H9 (cell line): ENCODE results near the gene PRDM5. TPM values are rescaled to one million over a fixed set of nuclear protein-coding genes. Genes with fewer than 3 reads are reported as not detected.

Source experiments
- DNase-seq: peaks from one replicate; pipeline ENCODE4 v3.0.0-alpha.2; 2017
- H2AFZ ChIP-seq: one replicate; pipeline ENCODE4 v1.6.1; 2013; ENCODE audit warnings: mild to moderate bottlenecking, low read length, control low read depth, moderate library complexity
- H2AK5ac ChIP-seq: 2 replicates; pipeline ENCODE4 v1.6.1; 2013; ENCODE audit warnings: low read length, control low read depth, mixed read lengths; ENCODE audit not compliant: insufficient read length
- H2BK120ac ChIP-seq: one replicate; pipeline ENCODE4 v1.6.1; 2013; ENCODE audit warnings: low read depth, mild to moderate bottlenecking, low read length, control low read depth, inconsistent platforms; ENCODE audit not compliant: poor library complexity, severe bottlenecking
- H2BK12ac ChIP-seq: 2 replicates; pipeline ENCODE4 v1.6.1; 2013; ENCODE audit warnings: low read length, control low read depth, mixed read lengths, low read depth; ENCODE audit not compliant: insufficient read length
- H2BK15ac ChIP-seq: 2 replicates; pipeline ENCODE4 v1.6.1; 2013; ENCODE audit warnings: low read depth, low read length, control low read depth
- H2BK20ac ChIP-seq: one replicate; pipeline ENCODE4 v1.6.1; 2013; ENCODE audit warnings: low read depth, mild to moderate bottlenecking, low read length, control low read depth, inconsistent platforms; ENCODE audit not compliant: poor library complexity, severe bottlenecking
- H2BK5ac ChIP-seq: 2 replicates; pipeline ENCODE4 v1.6.1; 2013; ENCODE audit warnings: low read length, control low read depth, mixed read lengths; ENCODE audit not compliant: insufficient read length
- H3K14ac ChIP-seq: 2 replicates; pipeline ENCODE4 v1.6.1; 2013; ENCODE audit warnings: low read length, control low read depth; ENCODE audit not compliant: insufficient read depth
- H3K18ac ChIP-seq: 2 replicates; pipeline ENCODE4 v1.6.1; 2013; ENCODE audit warnings: low read depth, mild to moderate bottlenecking, mixed read lengths, low read length, control low read depth; ENCODE audit not compliant: insufficient read length
- H3K23ac ChIP-seq: 2 replicates; pipeline ENCODE4 v1.6.1; 2013; ENCODE audit warnings: low read length, control low read depth, mixed read lengths, low read depth; ENCODE audit not compliant: insufficient read length
- H3K23me2 ChIP-seq: 2 replicates; pipeline ENCODE4 v1.6.1; 2013; ENCODE audit warnings: low read depth, mild to moderate bottlenecking, mixed read lengths, low read length, control low read depth; ENCODE audit not compliant: insufficient read length, poor library complexity, severe bottlenecking
- H3K27ac ChIP-seq: 2 replicates; pipeline ENCODE4 v1.5.1; 2013; ENCODE audit warnings: low read length, control low read depth, mixed read lengths, low read depth; ENCODE audit not compliant: insufficient read length
- H3K27me3 ChIP-seq: 2 replicates; pipeline ENCODE4 v1.6.1; 2013; ENCODE audit warnings: low read length, control low read depth, inconsistent platforms; ENCODE audit not compliant: insufficient read depth
- H3K4ac ChIP-seq: 2 replicates; pipeline ENCODE4 v1.6.1; 2013; ENCODE audit warnings: low read depth, mild to moderate bottlenecking, control low read depth, inconsistent platforms, low read length, moderate library complexity
- H3K4me1 ChIP-seq: 2 replicates; pipeline ENCODE4 v1.6.1; 2013; ENCODE audit warnings: low read length, control low read depth, inconsistent platforms; ENCODE audit not compliant: insufficient read depth
- H3K4me2 ChIP-seq: 2 replicates; pipeline ENCODE4 v1.6.1; 2013; ENCODE audit warnings: low read length, control low read depth, mixed read lengths; ENCODE audit not compliant: insufficient read length, insufficient read depth
- H3K56ac ChIP-seq: 2 replicates; pipeline ENCODE4 v1.6.1; 2013; ENCODE audit warnings: low read depth, mild to moderate bottlenecking, mixed read lengths, low read length, control low read depth; ENCODE audit not compliant: insufficient read length
- H3K79me1 ChIP-seq: 2 replicates; pipeline ENCODE4 v1.6.1; 2013; ENCODE audit warnings: low read depth, mild to moderate bottlenecking, moderate library complexity, low read length, control low read depth, inconsistent platforms; ENCODE audit not compliant: insufficient read depth, poor library complexity, severe bottlenecking
- H3K79me2 ChIP-seq: 2 replicates; pipeline ENCODE4 v1.6.1; 2013; ENCODE audit warnings: low read length, control low read depth, inconsistent platforms; ENCODE audit not compliant: insufficient read depth
- H3K9ac ChIP-seq: 2 replicates; pipeline ENCODE4 v1.6.1; 2013; ENCODE audit warnings: low read length, control low read depth, mixed read lengths; ENCODE audit not compliant: insufficient read length; ENCODE audit errors: extremely low read depth
- H3K9me3 ChIP-seq: one replicate; pipeline ENCODE4 v1.6.1; 2013; ENCODE audit warnings: low read depth, low read length, inconsistent platforms; ENCODE audit not compliant: control insufficient read depth
- H3T11ph ChIP-seq: one replicate; pipeline ENCODE4 v1.6.1; 2013; ENCODE audit warnings: mild to moderate bottlenecking, low read length, control low read depth, inconsistent platforms
- H4K20me1 ChIP-seq: one replicate; pipeline ENCODE4 v1.6.1; 2013; ENCODE audit not compliant: control insufficient read depth, insufficient read length, insufficient read depth
- H4K5ac ChIP-seq: 2 replicates; pipeline ENCODE4 v1.6.1; 2013; ENCODE audit warnings: low read depth, mild to moderate bottlenecking, mixed read lengths, low read length, control low read depth; ENCODE audit not compliant: insufficient read length
- H4K8ac ChIP-seq: replicated peaks from 2 replicates; pipeline ENCODE4 v1.6.1; 2013; ENCODE audit warnings: low read length, control low read depth, mixed read lengths, low read depth; ENCODE audit not compliant: insufficient read length
- H4K91ac ChIP-seq: 2 replicates; pipeline ENCODE4 v1.6.1; 2013; ENCODE audit warnings: low read depth, mild to moderate bottlenecking, moderate library complexity, mixed read lengths, low read length, control low read depth; ENCODE audit not compliant: insufficient read length
- H3K27ac Mint-ChIP-seq, 3 experiments: 2 replicates in 2 of 3; 3 replicates in 1 of 3; pipeline ENCODE4 v1.8.0; 2020 to 2021; ENCODE audit warnings: mixed read lengths in 3 of 3, mild to moderate bottlenecking in 1 of 3, moderate library complexity in 1 of 3
- H3K27me3 Mint-ChIP-seq: 2 replicates; pipeline ENCODE4 v1.8.0; 2021; ENCODE audit warnings: low read depth, mild to moderate bottlenecking, moderate library complexity, mixed read lengths
- H3K36me3 Mint-ChIP-seq, 3 experiments: 2 replicates in 2 of 3; 3 replicates in 1 of 3; pipeline ENCODE4 v1.8.0; 2020 to 2021; ENCODE audit warnings: low read depth in 3 of 3, mixed read lengths in 3 of 3; ENCODE audit not compliant: insufficient read depth in 1 of 3
- H3K4me1 Mint-ChIP-seq, 2 experiments: 2 replicates each; pipeline ENCODE4 v1.8.0; 2020; ENCODE audit warnings: mixed read lengths in 2 of 2
- H3K4me3 Mint-ChIP-seq, 2 experiments: 2 replicates in 1 of 2; 3 replicates in 1 of 2; pipeline ENCODE4 v1.8.0; 2020 to 2021; ENCODE audit warnings: mild to moderate bottlenecking in 2 of 2, mixed read lengths in 2 of 2, moderate library complexity in 1 of 2
- H3K9me3 Mint-ChIP-seq, 2 experiments: 2 replicates in 1 of 2; 3 replicates in 1 of 2; pipeline ENCODE4 v1.8.0; 2020; ENCODE audit warnings: mild to moderate bottlenecking in 2 of 2, mixed read lengths in 2 of 2, moderate library complexity in 1 of 2
- CTCF ChIP-seq: fragments of 200-600 bp; sonication (generic); conservative IDR thresholded peaks from 3 replicates; pipeline ENCODE4 v1.8.0; 2021; ENCODE audit warnings: antibody characterized with exemption, mild to moderate bottlenecking
- WGBS: extraction: QIAGEN DNeasy Blood & Tissue Kit; methylation state at CpG from one replicate; pipeline ENCODE4 v1.1.7; 2013; ENCODE audit warnings: missing lambda C conversion rate, low lambda C conversion rate, mixed read lengths; ENCODE audit not compliant: insufficient read length; ENCODE audit errors: extremely low coverage; 5-methylcytosine and 5-hydroxymethylcytosine counted together
- total RNA-seq: library from RNA; stranded (reverse); gene quantifications from 2 replicates; pipeline ENCODE4 v1.2.1, GENCODE V29; 2021

Gene PRDM5
- total RNA-seq, 1 experiment from 2014 or later, result 21.7 TPM

GRCh38 chr4:120877021-120877420, 45.5 kb downstream of the PRDM5 start:
- Histone ChIP-seq H3K79me1 (no peaks in the 10 kb centered on the region), H3K4me1 (no peaks in the 10 kb centered on the region; the same call in 1 of the 2 replicates), H4K5ac (no peak overlapping the region), H2BK15ac (no peak overlapping the region), H2BK20ac (no peak overlapping the region), H3K14ac (no peak overlapping the region), H3T11ph (no peak overlapping the region), H3K9ac (no peak overlapping the region), H4K20me1 (no peaks in the 10 kb centered on the region), H2BK120ac (no peak overlapping the region), H3K23me2 (no peaks in the 10 kb centered on the region), H2BK5ac (no peak overlapping the region), H2BK12ac (no peak overlapping the region), H3K27ac (no peak overlapping the region), H3K4me2 (no peak overlapping the region), H4K91ac (no peak overlapping the region), H3K23ac (no peak overlapping the region), H3K56ac (no peak overlapping the region), H3K27me3 (no peaks in the 10 kb centered on the region), H3K9me3 (no peaks in the 10 kb centered on the region), H3K18ac (no peak overlapping the region), H2AFZ (no peak overlapping the region), H4K8ac (no peak overlapping the region), H3K4ac (no peak overlapping the region), H3K79me2 (no peaks in the 10 kb centered on the region), H2AK5ac (no peak overlapping the region)
- Mint-ChIP-seq H3K4me1 (peaks cover 5 to 8% of the 10 kb centered on the region in 2 experiments), H3K4me3 (no peak overlapping the region), H3K27ac (no peak overlapping the region), H3K27me3 (no peaks in the 10 kb centered on the region), H3K36me3 (peaks cover 16 to 26% (median 22%) of the 10 kb centered on the region in 3 experiments), H3K9me3 (peaks cover 6 to 10% of the 10 kb centered on the region in 2 experiments; a peak in 3 of 5 replicates)
- WGBS, result no CpG with 5 or more reads among the region's 3 CpGs
- no peak for DNase-seq
- TF ChIP-seq CTCF, result no peak
